GM19324 (cell line): Measurements from ENCODE around the gene MYO18B.

Source experiments
- ATAC-seq: cut with Tn5 transposase; IDR thresholded peaks from one replicate; pipeline ENCODE4 v1.9.1; 2021; ENCODE audit warnings: mild to moderate bottlenecking, moderate library complexity; ENCODE audit not compliant: unreplicated experiment, low FRiP score

The MYO18B gene

GRCh38 chr22:25843660-25844405 lies 101.8 kb downstream of the MYO18B start:
- ATAC-seq, result no peak

- no peak for ATAC-seq
Measured at GRCh38 chr22:25844601-25845000, 102.6 kb downstream of the MYO18B start.

DNA sequence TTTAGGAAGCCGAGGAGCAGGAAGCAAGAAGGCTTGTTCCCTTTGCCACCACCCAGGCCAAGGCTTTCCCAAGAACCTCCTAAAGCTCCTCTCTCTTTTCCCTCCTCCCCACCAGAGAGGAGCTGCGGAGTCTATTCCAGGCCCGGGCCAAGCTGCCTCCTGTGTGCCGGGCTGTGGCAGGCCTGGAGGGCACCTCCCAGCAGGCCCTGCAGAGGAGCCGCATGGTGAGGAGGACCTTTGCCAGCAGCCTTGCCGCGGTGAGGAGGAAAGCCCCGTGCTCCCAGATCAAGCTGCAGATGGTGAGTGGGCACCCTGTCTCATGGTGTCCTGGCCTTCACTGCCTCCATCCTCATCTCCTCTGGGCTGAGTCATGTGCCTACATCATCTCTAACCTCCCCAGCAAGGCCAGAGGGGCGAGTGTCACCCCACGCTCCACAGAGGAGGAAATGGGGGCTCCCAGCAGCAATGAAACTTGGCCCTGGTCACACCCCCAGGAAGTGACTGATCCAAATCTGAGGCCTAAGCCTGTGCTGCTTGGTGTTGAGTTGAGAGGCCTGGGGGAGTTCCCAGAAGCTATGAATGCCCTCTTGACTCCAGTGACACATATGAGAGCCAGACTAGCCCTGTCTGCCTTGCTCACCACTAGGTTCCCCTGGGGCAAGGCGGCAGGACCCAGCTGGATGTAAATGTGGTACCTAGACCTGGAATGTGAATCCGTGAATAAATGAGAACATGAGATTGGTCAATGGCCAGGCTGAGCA lies 104.2 kb downstream of the MYO18B start:
- ATAC-seq, result no peak

GRCh38 chr22:25847451-25847850 lies 105.5 kb downstream of the MYO18B start:
- ATAC-seq, result no peak

- ATAC-seq, result no peak
Measured at GRCh38 chr22:25848954-25849353, 107.0 kb downstream of the MYO18B start.

DNA sequence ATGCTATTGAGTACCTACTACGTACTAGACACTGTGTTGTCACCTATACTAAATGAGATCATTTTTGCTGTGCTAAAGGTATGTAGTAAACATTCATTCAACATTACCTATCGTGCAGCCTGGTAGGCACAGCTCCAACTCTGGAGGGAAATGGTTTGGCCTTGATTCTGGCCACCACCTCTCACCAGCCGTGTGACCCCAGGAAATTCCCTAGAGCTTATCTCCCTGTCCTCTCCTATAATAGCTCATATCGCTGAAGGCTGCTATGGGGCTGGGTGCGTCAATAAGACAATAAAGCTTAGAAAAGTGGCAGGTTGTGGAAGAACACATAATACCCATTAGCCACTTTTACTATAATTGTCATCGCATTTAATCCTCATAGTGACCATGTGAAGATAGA lies 107.5 kb downstream of the MYO18B start:
- ATAC-seq, result no peak

DNA sequence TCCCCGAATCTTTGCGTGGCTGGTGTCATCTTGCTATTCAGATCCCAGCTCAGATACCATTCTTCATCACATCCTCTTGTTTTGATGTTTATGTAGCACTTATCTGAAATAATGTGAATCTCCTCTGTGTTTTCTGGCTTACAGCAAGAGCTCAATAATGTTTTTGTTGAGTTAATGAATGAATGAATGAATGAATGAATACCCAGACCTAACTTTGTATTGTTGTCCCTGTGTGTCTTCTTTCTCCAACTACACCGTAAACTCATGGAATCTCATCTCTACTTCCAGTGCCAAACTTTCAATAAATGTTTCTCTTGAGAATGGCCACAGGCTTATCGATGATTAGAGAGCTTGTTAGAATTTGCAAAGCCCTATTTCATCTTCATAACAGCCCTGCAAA lies 110.2 kb downstream of the MYO18B start:
- no peak for ATAC-seq

- ATAC-seq, result no peak
Measured at GRCh38 chr22:25853078-25853477, 111.1 kb downstream of the MYO18B start.

- no peak for ATAC-seq
Measured at GRCh38 chr22:25853501-25854284, 111.7 kb downstream of the MYO18B start.

DNA sequence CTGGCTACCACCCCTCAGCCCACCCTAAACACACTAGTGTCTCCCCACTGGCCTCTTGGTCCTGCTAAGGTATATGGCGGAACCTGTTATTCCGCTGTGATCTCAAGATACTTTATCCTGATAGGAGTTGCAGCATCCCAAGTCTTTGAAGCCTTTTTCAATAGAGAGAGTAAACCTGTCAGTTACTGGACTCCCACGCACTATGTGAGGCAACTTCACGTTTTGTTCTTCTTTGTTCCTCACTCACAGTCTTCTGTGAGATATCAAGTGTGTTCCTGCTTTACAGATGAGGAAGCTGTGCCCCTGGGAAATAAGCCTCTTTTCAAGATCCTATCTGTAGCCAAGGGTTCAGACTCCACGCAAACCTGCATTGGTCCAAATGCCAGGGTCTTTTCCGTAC lies 127.8 kb downstream of the MYO18B start:
- ATAC-seq, result no peak

- no peak for ATAC-seq
Measured at GRCh38 chr22:25874327-25874726, 132.3 kb downstream of the MYO18B start.

GRCh38 chr22:25875461-25875860 lies 133.5 kb downstream of the MYO18B start:
- no peak for ATAC-seq

DNA sequence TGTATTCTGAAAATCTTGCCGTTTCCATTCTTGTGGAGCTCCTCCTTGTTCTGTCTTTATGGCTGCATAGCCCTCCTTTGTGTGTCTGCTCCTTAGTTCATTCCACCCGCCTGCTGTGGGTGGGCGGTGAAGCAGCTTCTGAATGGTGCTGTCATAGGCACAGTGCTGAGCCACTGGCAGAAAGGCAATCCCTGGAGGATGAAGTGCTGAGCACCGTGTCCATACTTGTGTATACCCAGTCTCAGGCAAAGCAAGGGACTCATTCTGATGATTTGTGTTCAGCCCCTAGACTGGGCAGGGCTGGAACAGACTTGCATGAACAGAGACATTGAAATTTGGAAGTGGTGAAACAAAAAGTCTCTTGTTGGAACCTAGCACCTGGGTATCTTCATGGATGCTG lies 134.9 kb downstream of the MYO18B start:
- no peak for ATAC-seq

DNA sequence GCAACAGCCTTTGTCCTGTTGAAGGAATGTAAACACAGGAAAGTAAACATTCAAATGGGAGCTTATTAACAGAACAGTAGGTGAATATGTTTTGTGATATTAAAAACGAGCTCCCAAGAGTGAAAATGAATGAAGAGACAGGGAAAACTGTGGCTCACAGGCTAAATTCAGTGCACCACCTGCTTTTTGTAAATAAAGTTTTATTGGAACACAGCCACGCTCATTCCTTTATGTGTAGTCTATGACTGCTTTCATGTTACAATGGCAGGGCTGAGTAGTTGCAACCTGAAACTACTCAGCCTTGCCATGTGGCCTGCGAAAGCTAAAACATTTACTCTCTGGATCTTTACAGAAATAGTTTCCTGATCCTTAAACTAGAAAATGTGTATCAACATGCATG lies 136.9 kb downstream of the MYO18B start:
- ATAC-seq, result no peak

- no peak for ATAC-seq
Measured at GRCh38 chr22:25880524-25880923, 138.5 kb downstream of the MYO18B start.

- no peak for ATAC-seq
Measured at GRCh38 chr22:25881210-25881755, 139.3 kb downstream of the MYO18B start.

DNA sequence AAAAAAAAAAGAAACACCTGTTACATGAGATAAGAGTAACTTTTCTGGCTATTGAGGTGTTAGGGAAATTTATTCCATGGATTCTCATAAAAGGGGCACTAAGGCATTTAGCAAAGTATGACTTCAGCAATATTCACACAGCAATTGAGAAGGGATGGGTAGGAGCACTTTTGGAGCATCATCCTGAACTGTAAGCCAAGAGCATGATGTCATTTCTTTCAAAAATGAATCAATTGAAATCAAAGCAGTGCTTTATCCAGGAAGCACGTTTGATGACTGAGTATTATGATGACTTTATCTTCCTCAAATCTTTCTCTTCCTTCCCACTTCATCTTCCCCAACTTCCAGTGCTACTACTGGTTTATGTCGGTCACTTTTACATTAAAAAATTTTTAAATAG lies 140.4 kb downstream of the MYO18B start:
- no peak for ATAC-seq

DNA sequence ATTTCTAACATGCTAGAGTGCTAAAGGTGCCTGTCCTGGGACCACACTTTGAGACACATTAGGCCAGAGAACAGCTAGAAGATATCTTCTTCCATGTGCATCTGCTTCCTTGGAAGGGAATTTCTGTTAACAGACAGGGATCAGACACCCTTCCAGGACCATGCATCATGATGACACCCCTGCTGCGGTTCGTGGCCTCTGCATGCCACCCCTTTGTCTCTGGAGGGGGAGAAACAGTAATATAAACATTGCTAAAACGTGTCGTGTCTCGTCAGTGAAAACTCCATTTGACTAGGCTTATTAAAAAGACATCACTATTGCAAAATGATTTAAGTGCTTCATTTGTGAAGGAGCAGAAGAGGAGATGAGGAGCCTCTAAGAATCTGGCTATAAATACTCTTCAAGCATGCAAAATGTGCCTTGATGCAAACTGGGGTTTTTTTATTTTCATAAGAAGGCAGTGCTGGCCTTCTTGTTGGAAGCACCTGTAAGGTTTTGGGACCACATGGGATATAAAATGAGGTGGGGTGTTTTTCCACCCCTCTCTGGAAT lies 141.6 kb downstream of the MYO18B start:
- ATAC-seq, result no peak

GRCh38 chr22:25884121-25884520 lies 142.1 kb downstream of the MYO18B start:
- no peak for ATAC-seq

GRCh38 chr22:25888399-25889054 lies 146.5 kb downstream of the MYO18B start:
- no peak for ATAC-seq
